Effector memory CD4-positive, alpha-beta T cell (primary cell): ENCODE measurements around the gene LRRFIP1.
"Not testable (repeated sequence)": the region's sequence is repeated elsewhere in the genome, so short reads cannot be mapped to it uniquely, and the experiment has no call there.

ENCODE experiments used
- DNase-seq, 3 donors: peaks; one replicate each; pipeline ENCODE4 v3.0.0-alpha.2; 2020
- H3K27ac ChIP-seq: 2 replicates; pipeline ENCODE4 v1.7.0; 2013; ENCODE audit warnings: mild to moderate bottlenecking, low read length, moderate library complexity; ENCODE audit not compliant: insufficient read depth, poor library complexity, severe bottlenecking
- H3K27me3 ChIP-seq: replicated peaks from 2 replicates; pipeline ENCODE4 v1.7.0; 2013; ENCODE audit warnings: mild to moderate bottlenecking, low read length; ENCODE audit not compliant: insufficient read depth, control insufficient read depth, poor library complexity, severe bottlenecking
- H3K36me3 ChIP-seq: 2 replicates; pipeline ENCODE4 v1.7.0; 2013; ENCODE audit warnings: mild to moderate bottlenecking, low read length, moderate library complexity; ENCODE audit not compliant: control insufficient read depth, insufficient read depth
- H3K4me1 ChIP-seq: 2 replicates; pipeline ENCODE4 v1.7.0; 2013; ENCODE audit warnings: low read length, mild to moderate bottlenecking; ENCODE audit not compliant: control insufficient read depth, insufficient read depth, poor library complexity, severe bottlenecking
- H3K4me3 ChIP-seq: 2 replicates; pipeline ENCODE4 v1.7.0; 2013; ENCODE audit warnings: low read length, low read depth, mild to moderate bottlenecking; ENCODE audit not compliant: insufficient read depth, poor library complexity, severe bottlenecking
- H3K9me3 ChIP-seq: 2 replicates; pipeline ENCODE4 v1.7.0; 2013; ENCODE audit warnings: mild to moderate bottlenecking, low read length, moderate library complexity; ENCODE audit not compliant: control insufficient read depth

Gene LRRFIP1

GRCh38 chr2:237604391-237604790 lies 23.0 kb upstream of the LRRFIP1 start:
- Histone ChIP-seq H3K27ac (no peak overlapping the region), H3K4me1 (peaks cover 21% of the 10 kb centered on the region), H3K9me3 (no peaks in the 10 kb centered on the region), H3K27me3 (no peaks in the 10 kb centered on the region), H3K4me3 (no peak overlapping the region), H3K36me3 (no peaks in the 10 kb centered on the region)
- DNase-seq = no peak

- peaks cover 21% of the 10 kb centered on the region for H3K4me1 ChIP-seq
- no peaks in the 10 kb centered on the region for H3K36me3 ChIP-seq
- no peak overlapping the region for H3K27ac ChIP-seq
- no peak overlapping the region for H3K4me3 ChIP-seq
- H3K27me3 ChIP-seq = no peaks in the 10 kb centered on the region
- H3K9me3 ChIP-seq = no peaks in the 10 kb centered on the region
- DNase-seq = no peak
Measured at GRCh38 chr2:237604960-237605359, 22.4 kb upstream of the LRRFIP1 start.

- not testable (repeated sequence) for H3K27me3 ChIP-seq, H3K9me3 ChIP-seq
Measured at GRCh38 chr2:237606522-237606921, 20.9 kb upstream of the LRRFIP1 start.

GRCh38 chr2:237612527-237613357 lies 14.6 kb upstream of the LRRFIP1 start:
- peaks cover 14% of the 10 kb centered on the region for H3K4me1 ChIP-seq
- no peaks in the 10 kb centered on the region for H3K9me3 ChIP-seq
- no peak overlapping the region for H3K27ac ChIP-seq
- no peak for DNase-seq
- H3K27me3 ChIP-seq = no peaks in the 10 kb centered on the region
- H3K4me3 ChIP-seq = no peak overlapping the region
- H3K36me3 ChIP-seq = no peaks in the 10 kb centered on the region

More at GRCh38 chr2:237606522-237606921, 20.9 kb upstream of the LRRFIP1 start:
- not testable (repeated sequence) for DNase-seq, H3K27ac ChIP-seq, H3K36me3 ChIP-seq, H3K4me3 ChIP-seq
- H3K4me1 ChIP-seq = peaks cover 21% of the 10 kb centered on the region

GRCh38 chr2:237613679-237614078 lies 13.7 kb upstream of the LRRFIP1 start:
- DNase-seq = no peak
- Histone ChIP-seq H3K9me3 (no peaks in the 10 kb centered on the region), H3K4me1 (peaks cover 14% of the 10 kb centered on the region), H3K27me3 (no peaks in the 10 kb centered on the region), H3K27ac (no peak overlapping the region), H3K36me3 (no peaks in the 10 kb centered on the region), H3K4me3 (no peak overlapping the region)

- Histone ChIP-seq H3K4me3 (no peak overlapping the region), H3K27ac (no peak overlapping the region), H3K9me3 (no peaks in the 10 kb centered on the region), H3K4me1 (peaks cover 14% of the 10 kb centered on the region), H3K27me3 (no peaks in the 10 kb centered on the region), H3K36me3 (no peaks in the 10 kb centered on the region)
- DNase-seq = no peak
Measured at GRCh38 chr2:237614151-237614720, 13.2 kb upstream of the LRRFIP1 start.

- Histone ChIP-seq H3K4me3 (no peak overlapping the region), H3K4me1 (peaks cover 14% of the 10 kb centered on the region), H3K27ac (no peak overlapping the region), H3K36me3 (no peaks in the 10 kb centered on the region), H3K9me3 (no peaks in the 10 kb centered on the region), H3K27me3 (no peaks in the 10 kb centered on the region)
- no peak for DNase-seq
Measured at GRCh38 chr2:237615631-237616249, 11.6 kb upstream of the LRRFIP1 start.

- no peak overlapping the region for H3K27ac ChIP-seq
- H3K4me3 ChIP-seq = no peak overlapping the region
- H3K9me3 ChIP-seq = no peaks in the 10 kb centered on the region
- no peaks in the 10 kb centered on the region for H3K36me3 ChIP-seq
- H3K27me3 ChIP-seq = no peaks in the 10 kb centered on the region
- DNase-seq = no peak
- H3K4me1 ChIP-seq = peaks cover 14% of the 10 kb centered on the region
Measured at GRCh38 chr2:237616373-237616733, 11.0 kb upstream of the LRRFIP1 start.

- H3K4me1 ChIP-seq = peaks cover 14% of the 10 kb centered on the region
- no peaks in the 10 kb centered on the region for H3K36me3 ChIP-seq
- H3K9me3 ChIP-seq = no peaks in the 10 kb centered on the region
- no peak overlapping the region for H3K27ac ChIP-seq
- H3K4me3 ChIP-seq = no peak overlapping the region
- no peak for DNase-seq
- no peaks in the 10 kb centered on the region for H3K27me3 ChIP-seq
Measured at GRCh38 chr2:237616734-237617586, 10.4 kb upstream of the LRRFIP1 start.
